Measurements from ENCODE around the gene CDK14.

GRCh38 chr7:90933041-90933440, 336.9 kb downstream of the CDK14 start:
- TF ChIP-seq EZH2phosphoT487 (IDR thresholded peaks at IDR 0.05; ENCODE audit: low read length) (no peak), CTCF (IDR thresholded peaks at IDR 0.05; ENCODE audit: low read length) (no peak), EZH2 (optimal IDR thresholded peaks at IDR 0.05; ENCODE audit: low read depth, low read length) (no peak)
